HG02938 (cell line): ENCODE results near the gene LCAT.
"Not testable (repeated sequence)": the region's sequence is repeated elsewhere in the genome, so short reads cannot be mapped to it uniquely, and the experiment has no call there.

Experiments
- ATAC-seq: cut with Tn5 transposase; IDR thresholded peaks from one replicate; pipeline ENCODE4 v1.9.1; 2021; ENCODE audit warnings: mild to moderate bottlenecking, moderate library complexity; ENCODE audit not compliant: unreplicated experiment

LCAT gene

GRCh38 chr16:67943619-67944504 lies at the start of gene LCAT:
LCAT (minus strand) TSS chr16:67944120; CDS start chr16:67944101, 19 bp downstream.
- no peak for ATAC-seq

GRCh38 chr16:67993207-67994039 lies 49.5 kb upstream of the LCAT start:
- ATAC-seq, result peak; percentile 67

GRCh38 chr16:67992661-67993206 lies 48.8 kb upstream of the LCAT start:
- no peak for ATAC-seq

- ATAC-seq, result no peak
Measured at GRCh38 chr16:67990018-67990386, 46.1 kb upstream of the LCAT start.

- ATAC-seq, result no peak
Measured at GRCh38 chr16:67989322-67990017, 45.5 kb upstream of the LCAT start.

GRCh38 chr16:67988675-67989074 lies 44.8 kb upstream of the LCAT start:
- no peak for ATAC-seq

GRCh38 chr16:67987460-67988160 lies 43.7 kb upstream of the LCAT start:
- no peak for ATAC-seq

- no peak for ATAC-seq
Measured at GRCh38 chr16:67986949-67987348, 43.0 kb upstream of the LCAT start.

- no peak for ATAC-seq
Measured at GRCh38 chr16:67982011-67982696, 38.2 kb upstream of the LCAT start.

- ATAC-seq, result no peak
Measured at GRCh38 chr16:67979955-67980678, 36.2 kb upstream of the LCAT start, which contains the start of gene DPEP3. DPEP3 (minus strand) TSS chr16:67980499; CDS start chr16:67980380, 119 bp downstream.

- no peak for ATAC-seq
Measured at GRCh38 chr16:67977469-67978227, 33.7 kb upstream of the LCAT start.

- ATAC-seq, result no peak
Measured at GRCh38 chr16:67977005-67977404, 33.1 kb upstream of the LCAT start.

GRCh38 chr16:67976205-67976604 lies 32.3 kb upstream of the LCAT start:
- ATAC-seq, result no peak

GRCh38 chr16:67975321-67976105 lies 31.6 kb upstream of the LCAT start:
- ATAC-seq, result no peak

- not testable (repeated sequence) for ATAC-seq
Measured at GRCh38 chr16:67972285-67972684, 28.4 kb upstream of the LCAT start.

- no peak for ATAC-seq
Measured at GRCh38 chr16:67971111-67971510, 27.2 kb upstream of the LCAT start.

GRCh38 chr16:67969254-67970039 lies 25.5 kb upstream of the LCAT start:
- peak; percentile 10 for ATAC-seq
